ENCODE data around the gene B4GALNT4.
"Not testable (repeated sequence)": the region's sequence is repeated elsewhere in the genome, so short reads cannot be mapped to it uniquely, and the experiment has no call there.

B4GALNT4 gene

DNA sequence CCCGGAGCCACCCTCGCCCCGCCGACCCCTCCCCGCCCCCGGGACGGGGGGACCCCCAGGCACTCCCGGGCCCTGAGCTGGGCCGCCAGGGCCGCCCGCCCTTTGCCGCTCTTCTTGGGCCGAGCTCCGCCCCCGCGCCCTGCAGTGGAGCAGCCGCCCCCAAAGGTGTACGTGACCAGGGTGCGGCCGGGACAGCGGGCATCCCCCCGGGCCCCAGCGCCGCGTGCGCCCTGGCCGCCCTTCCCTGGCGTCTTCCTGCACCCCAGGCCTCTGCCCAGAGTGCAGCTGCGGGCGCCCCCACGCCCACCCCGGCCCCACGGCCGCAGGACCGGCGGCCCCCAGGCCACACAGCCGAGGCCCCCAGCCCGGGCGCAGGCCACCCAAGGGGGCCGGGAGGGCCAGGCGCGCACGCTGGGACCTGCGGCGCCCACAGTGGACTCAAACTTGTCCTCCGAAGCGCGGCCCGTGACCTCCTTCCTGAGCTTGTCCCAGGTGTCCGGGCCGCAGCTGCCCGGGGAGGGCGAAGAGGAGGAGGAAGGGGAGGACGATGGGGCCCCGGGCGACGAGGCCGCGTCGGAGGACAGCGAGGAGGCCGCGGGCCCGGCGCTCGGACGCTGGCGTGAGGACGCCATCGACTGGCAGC, 7.4 kb downstream of the B4GALNT4 start:
- no peak for DNase-seq (ENCODE audit: low read depth)

DNA sequence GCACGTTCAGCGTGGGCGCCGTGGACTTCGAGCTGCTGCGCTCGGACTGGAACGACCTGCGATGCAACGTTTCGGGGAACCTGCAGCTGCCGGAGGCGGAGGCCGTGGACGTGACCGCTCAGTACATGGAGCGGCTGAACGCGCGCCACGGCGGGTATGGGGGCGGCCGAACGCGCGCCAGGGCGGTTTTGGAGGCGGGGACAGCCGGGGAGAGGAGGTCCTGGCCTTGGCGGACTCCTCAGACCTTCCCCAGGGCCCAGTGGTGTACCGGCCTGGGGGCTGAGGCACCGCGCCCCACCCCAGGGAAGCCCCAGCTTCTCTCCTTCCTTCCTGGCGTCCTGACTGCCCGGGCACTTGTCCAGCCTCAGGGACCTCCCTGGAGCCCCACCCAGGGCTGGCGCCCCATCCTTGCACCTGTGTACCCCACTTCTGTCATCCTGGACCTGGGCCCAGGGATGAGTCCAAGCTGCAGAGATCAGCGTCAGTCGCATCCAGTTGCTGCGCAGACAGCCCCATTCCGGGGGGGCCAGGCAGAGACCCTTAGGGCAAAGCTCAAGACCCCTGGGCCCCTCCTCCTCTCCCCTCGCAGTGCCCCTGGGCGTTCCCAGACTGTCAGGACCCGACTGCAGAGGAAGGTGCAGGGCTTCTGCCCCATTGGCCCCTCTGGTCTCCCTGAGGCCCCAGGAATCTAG, 8.0 kb downstream of the B4GALNT4 start:
- no peak for DNase-seq (ENCODE audit: low read depth)

DNA sequence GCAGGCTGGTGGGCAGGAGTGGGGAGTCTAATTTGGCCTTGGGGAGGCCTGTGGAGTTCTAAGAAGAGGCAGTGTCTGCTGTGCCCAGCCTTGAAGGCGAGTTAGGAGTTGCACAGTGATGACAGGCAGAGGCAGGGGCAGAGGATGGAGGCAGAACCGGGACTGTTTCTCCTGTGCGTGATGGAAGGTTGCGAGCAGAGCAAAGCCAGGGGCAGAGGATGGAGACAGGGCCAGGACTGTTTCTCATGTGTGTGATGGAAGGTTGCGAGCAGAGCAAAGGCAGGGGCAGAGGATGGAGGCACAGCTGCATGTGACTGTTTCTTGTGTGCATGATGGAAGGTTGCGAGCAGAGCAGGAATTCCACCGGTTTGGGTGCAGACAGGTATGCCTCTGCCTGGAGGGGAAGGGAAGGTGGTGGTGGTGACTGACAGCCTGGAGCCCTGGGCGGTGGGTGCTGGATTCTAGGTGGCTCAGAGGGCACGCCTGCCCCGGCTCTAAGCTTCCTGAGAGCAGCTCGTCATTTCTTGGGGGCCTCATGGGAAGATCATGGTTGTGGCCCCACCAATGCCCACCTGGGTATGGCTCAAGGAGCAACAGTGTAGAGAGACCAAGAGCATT, 8.7 kb downstream of the B4GALNT4 start:
- no peak for DNase-seq (ENCODE audit: low read depth)

DNA sequence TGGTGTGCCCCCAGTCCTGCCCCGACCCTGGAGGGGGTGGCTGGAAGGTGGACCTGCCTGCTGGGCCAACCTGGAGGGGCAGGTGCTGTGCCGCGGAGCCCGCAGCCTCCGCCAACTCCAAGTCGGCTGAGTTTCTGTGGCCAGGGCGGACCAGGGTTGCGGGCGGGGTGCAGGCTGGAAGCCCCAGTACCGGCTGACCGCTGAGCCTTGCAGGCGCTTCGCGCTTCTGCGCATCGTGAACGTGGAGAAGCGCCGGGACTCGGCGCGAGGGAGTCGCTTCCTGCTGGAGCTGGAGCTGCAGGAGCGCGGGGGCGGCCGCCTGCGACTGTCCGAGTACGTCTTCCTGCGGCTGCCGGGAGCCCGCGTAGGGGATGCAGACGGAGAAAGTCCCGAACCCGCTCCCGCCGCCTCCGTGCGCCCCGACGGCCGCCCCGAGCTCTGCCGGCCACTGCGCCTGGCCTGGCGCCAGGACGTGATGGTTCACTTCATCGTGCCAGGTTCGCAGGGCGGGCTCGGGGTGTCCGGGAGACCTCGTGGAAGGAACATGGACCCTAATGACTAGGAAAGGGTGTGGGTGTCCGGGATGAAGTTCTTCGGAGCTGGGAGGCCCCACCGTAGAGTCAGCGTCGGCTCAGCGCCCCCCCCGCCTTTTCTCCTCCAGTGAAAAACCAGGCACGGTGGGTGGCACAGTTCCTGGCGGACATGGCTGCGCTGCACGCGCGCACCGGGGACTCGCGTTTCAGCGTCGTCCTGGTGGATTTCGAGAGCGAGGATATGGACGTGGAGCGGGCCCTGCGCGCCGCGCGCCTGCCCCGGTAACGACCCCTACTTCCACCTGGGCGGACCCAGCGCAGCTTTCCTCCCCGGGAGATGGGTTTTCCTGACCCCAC, 10.2 kb downstream of the B4GALNT4 start:
- DNase-seq (ENCODE audit: low read depth): no peak

DNA sequence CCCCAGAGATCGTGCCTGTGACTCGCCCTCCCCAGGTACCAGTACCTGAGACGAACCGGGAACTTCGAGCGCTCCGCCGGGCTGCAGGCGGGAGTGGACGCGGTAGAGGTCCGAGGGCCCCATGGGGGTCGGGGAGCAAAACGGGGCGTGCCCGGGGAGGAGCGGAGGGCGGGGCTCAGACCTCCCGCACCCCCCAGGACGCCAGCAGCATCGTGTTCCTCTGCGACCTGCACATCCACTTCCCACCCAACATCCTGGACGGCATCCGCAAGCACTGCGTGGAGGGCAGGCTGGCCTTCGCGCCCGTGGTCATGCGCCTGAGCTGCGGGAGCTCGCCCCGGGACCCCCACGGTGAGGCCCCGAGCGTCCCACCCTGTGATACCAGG, 10.8 kb downstream of the B4GALNT4 start:
- DNase-seq (ENCODE audit: low read depth): no peak

DNA sequence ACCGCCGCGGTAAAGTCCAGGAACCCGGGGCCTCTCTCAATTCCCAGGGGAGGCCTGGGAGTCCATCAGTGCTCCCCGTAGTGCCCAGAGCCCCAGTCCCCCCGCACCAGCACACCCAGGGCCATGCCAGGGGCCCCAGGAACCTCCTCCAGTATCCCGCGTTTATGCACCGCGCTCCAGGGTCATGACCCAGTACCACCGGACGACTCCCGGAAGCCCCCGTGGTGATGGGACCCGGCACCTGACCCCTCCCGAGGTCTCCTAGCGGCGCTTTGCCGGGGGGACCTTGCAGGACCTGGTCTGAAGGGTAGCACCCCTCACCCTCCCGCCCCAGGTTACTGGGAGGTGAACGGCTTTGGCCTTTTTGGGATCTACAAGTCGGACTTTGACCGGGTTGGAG, 11.2 kb downstream of the B4GALNT4 start:
- DNase-seq (ENCODE audit: low read depth): no peak

DNA sequence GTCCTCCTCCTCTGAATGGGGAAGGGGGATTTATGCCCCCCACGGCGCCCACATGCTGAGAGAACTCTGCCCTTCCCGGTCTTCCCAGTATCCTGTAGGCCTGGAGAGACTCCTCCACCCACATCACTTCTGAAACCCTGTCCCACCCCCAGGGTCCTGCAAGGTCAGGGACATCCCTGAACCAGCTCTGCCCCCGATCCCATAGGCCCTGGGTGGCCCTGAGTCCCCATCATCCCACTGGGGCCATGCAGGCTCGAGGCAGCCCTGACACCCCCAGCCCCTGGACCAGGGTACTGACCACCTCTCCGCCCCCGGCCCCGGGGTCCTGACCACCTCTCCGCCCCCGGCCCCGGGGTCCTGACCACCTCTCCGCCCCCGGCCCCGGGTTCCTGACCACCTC, 11.7 kb downstream of the B4GALNT4 start:
- no peak for DNase-seq (ENCODE audit: low read depth)

DNA sequence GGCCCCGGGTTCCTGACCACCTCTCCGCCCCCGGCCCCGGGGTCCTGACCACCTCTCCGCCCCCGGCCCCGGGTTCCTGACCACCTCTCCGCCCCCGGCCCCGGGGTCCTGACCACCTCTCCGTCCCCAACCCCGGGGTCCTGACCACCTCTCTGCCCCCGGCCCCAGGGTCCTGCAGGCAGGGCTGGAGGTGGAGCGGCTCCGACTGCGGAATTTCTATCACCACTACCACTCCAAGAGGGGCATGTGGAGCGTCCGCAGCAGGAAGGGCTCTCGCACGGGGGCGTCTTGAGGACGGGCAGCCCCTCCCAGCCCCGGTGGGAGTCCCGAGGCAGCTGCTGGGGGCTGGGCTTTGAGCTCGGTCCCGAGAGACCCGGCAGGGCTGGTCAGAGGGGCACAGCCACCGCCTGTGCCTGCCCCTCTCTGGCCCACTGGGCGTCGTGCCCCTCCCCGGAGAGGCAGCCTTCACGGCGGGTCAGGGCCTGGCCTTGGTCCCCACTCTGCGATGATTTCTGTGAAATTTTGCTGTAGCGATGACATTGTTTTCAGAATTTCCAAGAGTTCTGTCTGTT, 12.3 kb downstream of the B4GALNT4 start:
- DNase-seq (ENCODE audit: low read depth): no peak

DNA sequence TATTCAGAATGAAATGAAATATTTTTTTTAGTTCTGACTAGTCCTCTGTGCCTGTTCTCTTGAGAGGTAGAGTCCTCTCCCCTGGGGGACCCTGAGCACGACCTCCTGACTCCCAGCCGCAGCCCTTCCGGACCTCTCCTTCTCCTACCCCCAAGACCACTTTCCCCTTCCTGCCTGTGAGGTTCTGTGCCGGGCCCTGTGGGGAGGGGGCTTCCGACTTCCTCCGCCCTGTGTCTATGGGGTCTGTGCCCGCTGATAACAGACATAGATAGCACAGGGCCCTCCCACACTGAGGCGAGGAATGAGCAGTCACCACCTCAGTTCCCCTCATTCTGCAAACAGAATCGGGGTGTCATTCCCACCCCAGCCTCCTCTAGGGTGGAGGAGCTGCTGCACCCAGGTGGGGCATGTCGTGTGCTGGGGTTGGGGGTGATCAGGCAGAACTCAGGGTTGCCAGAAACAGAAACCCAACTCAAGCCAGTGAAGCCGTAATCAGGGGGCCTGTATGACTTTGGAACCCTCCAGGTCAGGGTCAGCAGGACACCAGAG, 12.9 kb downstream of the B4GALNT4 start:
- DNase-seq (ENCODE audit: low read depth): no peak

DNA sequence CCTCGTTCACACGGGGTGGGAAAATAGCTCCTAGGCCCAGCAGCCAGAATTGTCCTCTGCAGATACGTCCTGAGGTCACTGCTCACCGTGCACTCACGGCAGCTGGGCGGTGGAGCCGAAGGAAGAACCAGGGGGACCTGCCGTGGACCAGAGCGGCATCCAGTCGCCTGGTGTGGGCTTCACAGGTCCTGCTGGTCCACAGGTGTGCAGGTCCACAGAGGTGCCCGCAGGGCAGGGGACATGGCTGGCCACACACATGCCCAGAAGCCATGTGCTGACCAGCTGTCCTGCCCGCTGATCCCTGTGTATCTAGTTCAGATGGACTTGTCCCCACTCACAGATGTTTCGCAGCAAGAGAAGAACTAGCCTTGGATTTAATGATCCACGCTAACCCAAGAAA, 14.1 kb downstream of the B4GALNT4 start:
- no peak for DNase-seq (ENCODE audit: low read depth)

DNA sequence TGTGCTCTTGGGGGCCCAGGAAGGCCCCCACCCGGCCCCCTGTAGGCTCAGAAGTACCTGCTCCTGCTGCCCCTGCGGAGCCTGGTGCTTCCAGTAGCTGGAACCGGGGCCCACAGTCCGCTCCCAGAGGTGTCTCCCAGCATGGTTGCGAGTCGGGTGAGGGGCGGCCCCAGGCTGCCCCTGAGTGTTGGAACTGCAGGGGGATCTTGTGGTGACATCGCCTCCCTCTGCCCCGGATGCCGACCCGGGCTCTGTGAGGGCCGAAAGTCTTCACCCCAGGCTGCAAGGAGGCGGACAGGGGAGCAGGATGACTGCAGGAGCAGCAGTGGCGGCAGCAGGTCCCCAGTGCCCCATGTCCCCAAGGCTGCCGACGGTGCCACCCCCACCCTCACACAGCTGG, 15.2 kb downstream of the B4GALNT4 start:
- DNase-seq (ENCODE audit: low read depth): no peak

DNA sequence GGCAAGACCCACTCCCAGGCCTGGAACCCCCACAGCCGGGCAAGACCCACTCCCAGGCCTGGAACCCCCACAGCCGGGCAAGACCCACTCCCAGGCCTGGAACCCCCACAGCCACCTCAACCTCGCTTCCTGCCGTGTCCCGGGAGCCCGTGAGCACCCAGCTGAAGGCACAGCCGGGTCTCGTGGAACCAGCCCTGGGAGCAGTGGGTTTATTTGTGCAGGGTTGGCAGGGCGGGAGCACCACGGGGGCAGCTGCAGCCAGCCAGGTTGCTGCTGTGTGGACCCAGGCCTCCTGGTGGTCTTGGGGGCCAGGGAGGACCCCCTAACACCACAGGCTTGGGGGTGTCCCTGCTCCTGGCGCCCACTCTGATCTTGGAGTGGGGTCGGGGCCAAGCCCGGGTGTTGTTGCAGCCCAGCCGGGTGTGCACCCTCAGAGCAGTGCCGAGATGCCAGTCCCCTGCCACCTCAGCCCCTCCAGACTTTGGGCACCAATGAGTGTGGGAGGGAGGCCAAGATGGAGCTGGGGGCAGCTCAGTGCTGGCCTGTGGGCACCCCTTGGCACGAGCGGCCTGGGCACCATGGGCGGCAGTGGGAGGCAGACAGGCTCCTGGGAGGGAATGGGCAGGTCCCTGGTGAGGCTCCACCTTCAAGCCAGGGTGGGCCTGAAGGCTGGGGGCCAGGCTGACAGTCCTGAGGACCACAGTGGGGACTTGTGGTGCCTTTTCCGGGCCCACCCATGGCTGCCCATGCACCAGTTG, 16.5 kb downstream of the B4GALNT4 start:
- DNase-seq (ENCODE audit: low read depth): no peak

DNA sequence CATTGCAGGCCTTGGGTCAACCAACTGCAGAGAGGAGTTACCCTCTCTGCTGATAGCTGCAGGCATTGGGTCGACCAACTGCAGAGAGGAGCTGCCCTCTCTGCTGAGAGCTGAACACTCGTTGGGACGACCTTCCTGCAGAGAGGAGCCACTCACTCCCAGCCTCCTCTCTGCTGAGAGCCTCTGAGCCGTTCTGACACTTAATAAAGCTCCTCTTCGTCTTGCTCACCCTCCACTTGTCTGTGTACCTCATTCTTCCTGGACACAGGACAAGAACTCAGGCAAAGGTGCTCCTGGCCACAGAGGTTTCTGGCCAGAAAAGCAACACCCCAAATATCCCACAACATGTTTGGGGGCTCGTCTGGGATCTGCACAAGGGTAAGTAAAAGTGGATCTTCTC, 17.2 kb downstream of the B4GALNT4 start:
- no peak for DNase-seq (ENCODE audit: low read depth)

DNA sequence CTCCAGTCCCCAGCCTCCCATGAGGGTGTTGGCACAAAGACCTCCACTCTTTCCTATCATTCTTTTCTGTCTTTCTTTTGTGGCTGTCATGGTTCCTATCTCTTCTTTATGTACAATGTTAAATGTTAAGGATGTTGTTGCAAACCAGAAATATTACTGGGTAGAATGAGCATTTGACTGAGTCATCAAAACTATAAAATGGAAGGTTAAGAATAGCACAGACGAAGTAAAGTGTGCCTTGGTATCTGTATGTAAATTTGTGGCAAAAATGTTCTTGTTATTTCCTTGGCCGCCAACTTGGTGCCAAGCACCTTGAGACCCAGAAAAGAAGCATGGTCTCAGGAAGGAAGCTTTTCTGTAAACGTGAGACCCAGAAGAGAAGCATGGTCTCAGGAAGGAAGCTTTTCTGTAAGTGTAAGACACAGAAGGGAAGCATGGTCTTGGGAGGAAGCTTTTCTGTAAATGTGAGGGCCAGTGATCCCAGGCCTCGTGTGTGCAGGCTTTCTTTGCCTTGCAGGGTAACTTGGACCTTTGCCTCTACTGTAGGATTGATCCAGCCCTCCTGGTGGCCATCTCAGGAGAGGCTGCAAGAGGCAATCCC, 18.0 kb downstream of the B4GALNT4 start:
- DNase-seq (ENCODE audit: low read depth): no peak

DNA sequence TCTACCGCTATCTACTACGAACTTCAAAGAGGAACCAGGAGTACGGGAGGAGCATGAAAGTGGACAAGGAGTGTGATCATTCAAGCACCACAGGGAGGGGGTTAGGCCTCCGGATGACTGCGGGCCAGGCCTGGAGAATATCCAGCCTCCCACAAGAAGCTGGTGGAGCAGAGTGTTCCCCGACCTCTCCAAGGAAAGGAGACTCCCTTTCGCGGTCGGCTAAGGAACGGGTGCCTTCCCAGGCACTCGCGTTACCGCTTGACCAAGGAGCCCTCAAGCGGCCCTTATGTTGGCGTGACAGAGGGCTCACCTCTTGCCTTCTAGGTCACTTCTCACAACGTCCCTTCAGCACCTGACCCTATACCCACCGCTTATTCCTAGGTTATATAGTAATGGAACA, 20.1 kb downstream of the B4GALNT4 start:
- DNase-seq (ENCODE audit: low read depth): not testable (repeated sequence)

DNA sequence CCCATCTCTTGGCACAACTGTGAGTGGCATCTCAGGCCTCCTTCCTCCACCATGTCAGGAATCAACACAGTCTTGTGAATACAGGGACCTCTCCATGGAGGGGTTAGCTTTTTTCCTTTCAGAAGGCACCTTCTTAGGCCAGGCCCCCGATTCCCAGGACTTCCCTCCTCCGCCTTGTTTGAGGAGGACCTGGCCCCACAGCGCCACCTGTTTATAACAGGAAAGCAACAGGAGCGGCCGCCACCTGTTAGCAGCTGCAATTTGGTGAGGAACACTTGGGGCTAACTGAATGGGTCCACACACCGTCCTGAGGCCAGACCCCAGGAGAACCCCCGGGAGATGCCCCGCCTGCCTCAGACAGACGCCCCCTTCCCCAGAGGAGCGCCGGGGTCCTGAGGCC, 20.9 kb downstream of the B4GALNT4 start:
- DNase-seq (ENCODE audit: low read depth): no peak

DNA sequence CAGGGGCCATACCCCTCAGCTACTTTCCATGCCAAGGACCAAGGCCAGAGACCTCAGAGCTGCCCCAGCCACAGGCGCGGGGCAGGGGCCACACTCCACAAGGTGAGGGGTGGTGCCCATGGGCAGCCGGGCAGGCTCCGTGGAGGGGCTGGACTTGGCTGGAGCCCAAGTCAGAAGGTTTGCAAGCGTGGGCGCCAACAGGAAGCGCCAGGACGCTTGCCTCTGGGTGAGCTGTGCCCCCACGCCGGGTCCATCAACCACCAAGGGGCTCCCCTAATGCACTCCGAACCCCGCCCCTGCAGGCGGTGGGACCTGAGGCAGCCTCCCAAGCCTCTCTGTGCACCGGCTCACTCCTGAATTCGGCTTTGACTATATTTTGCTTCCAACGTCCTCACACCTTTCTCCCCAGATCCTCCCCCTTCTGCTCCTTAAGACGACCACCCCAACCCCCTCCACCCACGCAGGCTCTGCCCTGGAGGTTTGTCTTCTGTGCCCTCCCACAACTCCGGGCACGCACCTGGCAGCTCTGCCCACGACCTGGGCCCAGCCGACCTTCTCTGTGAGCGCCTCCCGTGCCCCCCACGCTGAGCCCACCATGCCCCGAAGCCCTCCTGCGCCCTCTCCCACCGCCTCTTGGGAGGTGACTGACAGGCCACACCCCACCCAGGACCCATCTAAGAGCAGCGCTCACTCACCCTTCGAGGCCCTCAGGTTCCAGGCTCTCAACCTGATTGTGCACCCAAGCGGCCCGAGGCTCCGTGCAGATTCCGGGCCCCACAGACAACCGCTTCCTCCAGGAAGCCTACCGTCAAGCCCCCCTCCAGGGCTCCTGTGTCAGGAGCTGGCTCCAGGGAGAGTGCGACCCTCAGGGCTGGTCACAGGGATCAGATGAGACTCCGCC, 22.1 kb downstream of the B4GALNT4 start:
- no peak for DNase-seq (ENCODE audit: low read depth)

DNA sequence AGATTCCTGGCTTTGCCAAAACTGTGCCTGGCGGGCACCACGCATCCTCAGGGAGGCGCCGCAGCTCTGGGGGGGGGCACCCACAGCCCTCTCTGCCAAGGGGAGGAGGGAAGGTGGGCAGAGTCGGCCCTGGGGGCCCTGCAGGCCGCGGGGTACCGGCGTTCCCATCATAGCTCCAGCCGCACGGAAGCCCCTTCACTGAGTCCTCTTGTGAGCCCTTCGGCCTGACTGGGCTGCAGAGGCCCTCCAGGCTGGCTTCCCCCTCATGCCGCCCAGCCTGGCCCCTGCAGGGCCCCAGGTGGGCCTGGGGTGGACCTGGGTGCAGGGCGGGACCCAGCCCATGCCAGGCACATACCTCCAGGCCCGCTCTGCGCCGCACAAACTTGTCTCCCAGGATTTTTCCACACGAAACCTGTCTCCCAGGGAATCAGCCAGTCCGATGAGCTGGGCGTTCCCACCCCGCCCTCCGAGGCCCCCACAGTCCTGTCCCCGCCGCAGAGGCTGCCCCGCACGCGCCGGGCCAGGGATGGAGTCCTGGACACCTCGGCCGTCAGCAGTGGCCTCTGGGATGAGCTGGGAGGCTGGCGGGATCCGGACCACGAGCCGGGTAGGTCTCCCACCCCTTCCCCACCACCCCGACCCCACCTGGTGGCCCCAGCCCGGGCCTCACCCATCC, 22.9 kb downstream of the B4GALNT4 start:
- DNase-seq (ENCODE audit: low read depth): no peak
